WTC11 (cell line): ENCODE data around the gene SLC44A5.

Experiments used
- ATF3 ChIP-seq: sonication (generic); formaldehyde crosslinking; conservative IDR thresholded peaks from 2 replicates; pipeline ENCODE4 v1.8.1; 2022; ENCODE audit warnings: mild to moderate bottlenecking, missing genetic modification reagents
- CTCF ChIP-seq: fragments of 200-600 bp; IDR thresholded peaks from 2 replicates; pipeline ENCODE4 v1.8.0; 2022; ENCODE audit warnings: antibody characterized with exemption
- NR3C1 ChIP-seq: sonication (generic); formaldehyde crosslinking; conservative IDR thresholded peaks from 2 replicates; pipeline ENCODE4 v1.8.1; 2023; ENCODE audit warnings: low read depth, mild to moderate bottlenecking, missing genetic modification reagents
- SMAD3 ChIP-seq: sonication (generic); formaldehyde crosslinking; IDR thresholded peaks from 2 replicates; pipeline ENCODE4 v1.8.0; 2022; ENCODE audit warnings: missing genetic modification reagents, mild to moderate bottlenecking, borderline replicate concordance
- SP1 ChIP-seq: sonication (generic); formaldehyde crosslinking; conservative IDR thresholded peaks from 2 replicates; pipeline ENCODE4 v1.8.1; 2022; ENCODE audit warnings: missing genetic modification reagents
- STAT6 ChIP-seq: sonication (generic); formaldehyde crosslinking; conservative IDR thresholded peaks from 2 replicates; pipeline ENCODE4 v1.8.1; 2023; ENCODE audit warnings: mild to moderate bottlenecking, low read depth, missing genetic modification reagents, moderate library complexity
- ZNF121 ChIP-seq: sonication (generic); formaldehyde crosslinking; IDR thresholded peaks from 2 replicates; pipeline ENCODE4 v1.8.0; 2023; ENCODE audit warnings: missing genetic modification reagents
- ZNF138 ChIP-seq: sonication (generic); formaldehyde crosslinking; conservative IDR thresholded peaks from 2 replicates; pipeline ENCODE4 v1.8.1; 2022; ENCODE audit warnings: mild to moderate bottlenecking, moderate library complexity, missing genetic modification reagents
- ZNF281 ChIP-seq: sonication (generic); formaldehyde crosslinking; IDR thresholded peaks from 2 replicates; pipeline ENCODE4 v1.8.0; 2023; ENCODE audit warnings: mild to moderate bottlenecking, missing genetic modification reagents
- TF ChIP-seq, protein P1 (sequence below): sonication (generic); formaldehyde crosslinking; IDR thresholded peaks from 2 replicates; pipeline ENCODE4 v1.8.1; 2022; ENCODE audit warnings: missing genetic modification reagents, borderline replicate concordance

- TF ChIP-seq NR3C1 (CRISPR knock-in tag) = no peak
- no peak for TF ChIP-seq ZNF121 (CRISPR knock-in tag)
- TF ChIP-seq CTCF = no peak
- no peak for TF ChIP-seq ATF3 (CRISPR knock-in tag)
- TF ChIP-seq ZNF138 (CRISPR knock-in tag) = no peak
- no peak for TF ChIP-seq SP1 (CRISPR knock-in tag)
- no peak for TF ChIP-seq SMAD3
- TF ChIP-seq ZNF281 (CRISPR knock-in tag) = no peak
- no peak for TF ChIP-seq STAT6 (CRISPR knock-in tag)
- TF ChIP-seq, protein P1, sequence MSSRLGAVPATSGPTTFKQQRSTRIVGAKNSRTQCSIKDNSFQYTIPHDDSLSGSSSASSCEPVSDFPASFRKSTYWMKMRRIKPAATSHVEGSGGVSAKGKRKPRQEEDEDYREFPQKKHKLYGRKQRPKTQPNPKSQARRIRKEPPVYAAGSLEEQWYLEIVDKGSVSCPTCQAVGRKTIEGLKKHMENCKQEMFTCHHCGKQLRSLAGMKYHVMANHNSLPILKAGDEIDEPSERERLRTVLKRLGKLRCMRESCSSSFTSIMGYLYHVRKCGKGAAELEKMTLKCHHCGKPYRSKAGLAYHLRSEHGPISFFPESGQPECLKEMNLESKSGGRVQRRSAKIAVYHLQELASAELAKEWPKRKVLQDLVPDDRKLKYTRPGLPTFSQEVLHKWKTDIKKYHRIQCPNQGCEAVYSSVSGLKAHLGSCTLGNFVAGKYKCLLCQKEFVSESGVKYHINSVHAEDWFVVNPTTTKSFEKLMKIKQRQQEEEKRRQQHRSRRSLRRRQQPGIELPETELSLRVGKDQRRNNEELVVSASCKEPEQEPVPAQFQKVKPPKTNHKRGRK = no peak
Observed at GRCh38 chr1:75243124-75243523, 367.8 kb downstream of the SLC44A5 start.
